Endometrium (tissue), 2 donors: ENCODE results near the gene BTNL2.

ENCODE experiments used
- FAIRE-seq: peaks from 2 replicates; lab custom pipeline; 2012; peaks lifted over from hg19 to GRCh38; lab: Jason Lieb, UNC
- donor health status: control.
- donor health status: control.

Gene BTNL2

GRCh38 chr6:32413427-32414047 is 6.6 kb upstream of the BTNL2 start:
- no peak for FAIRE-seq

GRCh38 chr6:32411566-32412327 is 4.8 kb upstream of the BTNL2 start:
- FAIRE-seq = no peak

- FAIRE-seq = no peak
Measured at GRCh38 chr6:32410906-32411305, 3.9 kb upstream of the BTNL2 start.

- no peak for FAIRE-seq
Measured at GRCh38 chr6:32406197-32406596, 784 bp downstream of the BTNL2 start.

- peak; percentile 65 for FAIRE-seq
Measured at GRCh38 chr6:32405656-32406055, 1.3 kb downstream of the BTNL2 start.

GRCh38 chr6:32402812-32403211 is 4.2 kb downstream of the BTNL2 start:
- FAIRE-seq = no peak

- no peak for FAIRE-seq
Measured at GRCh38 chr6:32401284-32401963, 5.6 kb downstream of the BTNL2 start.

GRCh38 chr6:32397252-32397920 is 9.6 kb downstream of the BTNL2 start:
- FAIRE-seq = no peak

- no peak for FAIRE-seq
Measured at GRCh38 chr6:32396028-32396427, 11.0 kb downstream of the BTNL2 start.

GRCh38 chr6:32393665-32394420 is 13.1 kb downstream of the BTNL2 start:
- no peak for FAIRE-seq

- FAIRE-seq = peak; percentile 18
Measured at GRCh38 chr6:32391505-32391904, 15.5 kb downstream of the BTNL2 start.

GRCh38 chr6:32387589-32388340 is 19.2 kb downstream of the BTNL2 start:
- no peak for FAIRE-seq

GRCh38 chr6:32386040-32386439 is 20.9 kb downstream of the BTNL2 start:
- FAIRE-seq = no peak

GRCh38 chr6:32382757-32383420 is 24.1 kb downstream of the BTNL2 start:
- FAIRE-seq = no peak

GRCh38 chr6:32379545-32379944 is 27.4 kb downstream of the BTNL2 start:
- FAIRE-seq = no peak

- no peak for FAIRE-seq
Measured at GRCh38 chr6:32375739-32376529, 31.0 kb downstream of the BTNL2 start.

GRCh38 chr6:32371803-32372202 is 35.2 kb downstream of the BTNL2 start, which contains the start of gene TSBP1:
Gene TSBP1 (minus strand): TSS chr6:32371903. CDS start chr6:32371706, 197 bp downstream.
- FAIRE-seq = no peak

- FAIRE-seq = no peak
Measured at GRCh38 chr6:32371229-32371628, 35.8 kb downstream of the BTNL2 start.

GRCh38 chr6:32370505-32370904 is 36.5 kb downstream of the BTNL2 start:
- FAIRE-seq = no peak

GRCh38 chr6:32369660-32370059 is 37.3 kb downstream of the BTNL2 start:
- FAIRE-seq = no peak
